ENCODE measurements around the gene HMGCS1.
"Not testable (repeated sequence)": the region's sequence is repeated elsewhere in the genome, so short reads cannot be mapped to it uniquely, and the experiment has no call there.

Gene HMGCS1

GRCh38 chr5:43313035-43313853, at the start of gene HMGCS1:
HMGCS1 (minus strand) TSS chr5:43313412; CDS start chr5:43298965, 14,447 bp downstream.
- H3K4me3 ChIP-seq (ENCODE audit: low read depth, low read length), result peak within 1 kb of the TSS; percentile 99
- DNase-seq (ENCODE audit: low read depth), result peak; percentile 100

- no peak overlapping the region for H3K4me3 ChIP-seq (ENCODE audit: low read depth, low read length)
- no peak for DNase-seq (ENCODE audit: low read depth)
Observed at GRCh38 chr5:43358726-43359125, 45.5 kb upstream of the HMGCS1 start.

GRCh38 chr5:43358301-43358700, 45.1 kb upstream of the HMGCS1 start:
- DNase-seq (ENCODE audit: low read depth), result no peak

GRCh38 chr5:43357878-43358281, 44.7 kb upstream of the HMGCS1 start:
- no peak overlapping the region for H3K4me3 ChIP-seq (ENCODE audit: low read depth, low read length)
- DNase-seq (ENCODE audit: low read depth), result no peak

More at GRCh38 chr5:43358301-43358700, 45.1 kb upstream of the HMGCS1 start:
- no peak overlapping the region for H3K4me3 ChIP-seq (ENCODE audit: low read depth, low read length)

GRCh38 chr5:43357067-43357466, 43.9 kb upstream of the HMGCS1 start:
- no peak overlapping the region for H3K4me3 ChIP-seq (ENCODE audit: low read depth, low read length)
- DNase-seq (ENCODE audit: low read depth), result no peak

- no peak overlapping the region for H3K4me3 ChIP-seq (ENCODE audit: low read depth, low read length)
- DNase-seq (ENCODE audit: low read depth), result no peak
Observed at GRCh38 chr5:43354774-43355173, 41.6 kb upstream of the HMGCS1 start.

GRCh38 chr5:43353668-43354067, 40.5 kb upstream of the HMGCS1 start:
- DNase-seq (ENCODE audit: low read depth), result no peak
- no peak overlapping the region for H3K4me3 ChIP-seq (ENCODE audit: low read depth, low read length)

GRCh38 chr5:43352915-43353314, 39.7 kb upstream of the HMGCS1 start:
- no peak for DNase-seq (ENCODE audit: low read depth)
- no peak overlapping the region for H3K4me3 ChIP-seq (ENCODE audit: low read depth, low read length)

- H3K4me3 ChIP-seq (ENCODE audit: low read depth, low read length), result no peak overlapping the region
- no peak for DNase-seq (ENCODE audit: low read depth)
Observed at GRCh38 chr5:43352131-43352530, 38.9 kb upstream of the HMGCS1 start.

GRCh38 chr5:43348861-43349363, 35.7 kb upstream of the HMGCS1 start:
- no peak overlapping the region for H3K4me3 ChIP-seq (ENCODE audit: low read depth, low read length)
- no peak for DNase-seq (ENCODE audit: low read depth)

- DNase-seq (ENCODE audit: low read depth), result no peak
- H3K4me3 ChIP-seq (ENCODE audit: low read depth, low read length), result no peak overlapping the region
Observed at GRCh38 chr5:43348207-43348606, 35.0 kb upstream of the HMGCS1 start.

- no peak overlapping the region for H3K4me3 ChIP-seq (ENCODE audit: low read depth, low read length)
- DNase-seq (ENCODE audit: low read depth), result no peak
Observed at GRCh38 chr5:43338862-43339261, 25.6 kb upstream of the HMGCS1 start.

- DNase-seq (ENCODE audit: low read depth), result no peak
Observed at GRCh38 chr5:43336159-43336558, 22.9 kb upstream of the HMGCS1 start.

GRCh38 chr5:43335681-43336080, 22.5 kb upstream of the HMGCS1 start:
- no peak overlapping the region for H3K4me3 ChIP-seq (ENCODE audit: low read depth, low read length)
- no peak for DNase-seq (ENCODE audit: low read depth)

More at GRCh38 chr5:43336159-43336558, 22.9 kb upstream of the HMGCS1 start:
- H3K4me3 ChIP-seq (ENCODE audit: low read depth, low read length), result no peak overlapping the region

GRCh38 chr5:43332401-43332800, 19.2 kb upstream of the HMGCS1 start:
- DNase-seq (ENCODE audit: low read depth), result no peak

GRCh38 chr5:43325624-43326023, 12.4 kb upstream of the HMGCS1 start:
- not testable (repeated sequence) for H3K4me3 ChIP-seq (ENCODE audit: low read depth, low read length); DNase-seq (ENCODE audit: low read depth)

More at GRCh38 chr5:43332401-43332800, 19.2 kb upstream of the HMGCS1 start:
- H3K4me3 ChIP-seq (ENCODE audit: low read depth, low read length), result no peak overlapping the region

- DNase-seq (ENCODE audit: low read depth); H3K4me3 ChIP-seq (ENCODE audit: low read depth, low read length): not testable (repeated sequence)
Observed at GRCh38 chr5:43323488-43323887, 10.3 kb upstream of the HMGCS1 start.

GRCh38 chr5:43320846-43321245, 7.6 kb upstream of the HMGCS1 start:
- no peak overlapping the region for H3K4me3 ChIP-seq (ENCODE audit: low read depth, low read length)
- no peak for DNase-seq (ENCODE audit: low read depth)

GRCh38 chr5:43316421-43316820, 3.2 kb upstream of the HMGCS1 start:
- no peak overlapping the region for H3K4me3 ChIP-seq (ENCODE audit: low read depth, low read length)
- no peak for DNase-seq (ENCODE audit: low read depth)

GRCh38 chr5:43315682-43316081, 2.5 kb upstream of the HMGCS1 start:
- no peak for DNase-seq (ENCODE audit: low read depth)
- H3K4me3 ChIP-seq (ENCODE audit: low read depth, low read length), result no peak overlapping the region

- H3K4me3 ChIP-seq (ENCODE audit: low read depth, low read length), result no peak overlapping the region
- DNase-seq (ENCODE audit: low read depth), result no peak
Observed at GRCh38 chr5:43315263-43315662, 2.1 kb upstream of the HMGCS1 start.

All from skeletal muscle cell (primary cell).